ENCODE results near the gene THYN1.
"Not testable (repeated sequence)": the region's sequence is repeated elsewhere in the genome, so short reads cannot be mapped to it uniquely, and the experiment has no call there.

Gene THYN1

GRCh38 chr11:134281635-134282034 lies 28.5 kb upstream of the THYN1 start:
- H3K4me1 Mint-ChIP-seq (ENCODE audit: low read depth); H3K4me3 Mint-ChIP-seq; H3K27ac Mint-ChIP-seq; H3K36me3 Mint-ChIP-seq (ENCODE audit: low read depth); H3K9me3 Mint-ChIP-seq; DNase-seq: not testable (repeated sequence)
- H3K27me3 Mint-ChIP-seq: peaks cover 15% of the 10 kb centered on the region

GRCh38 chr11:134278356-134278755 lies 25.2 kb upstream of the THYN1 start:
- Mint-ChIP-seq H3K4me3 (no peak overlapping the region), H3K36me3 (ENCODE audit: low read depth) (peaks cover 10% of the 10 kb centered on the region), H3K4me1 (ENCODE audit: low read depth) (peaks cover 30% of the 10 kb centered on the region), H3K27ac (no peak overlapping the region), H3K9me3 (no peaks in the 10 kb centered on the region), H3K27me3 (peaks cover 15% of the 10 kb centered on the region)
- DNase-seq: no peak

GRCh38 chr11:134277183-134278001 lies 24.2 kb upstream of the THYN1 start:
- no peaks in the 10 kb centered on the region for H3K9me3 Mint-ChIP-seq
- H3K4me1 Mint-ChIP-seq (ENCODE audit: low read depth): peaks cover 39% of the 10 kb centered on the region
- H3K27ac Mint-ChIP-seq: peak overlapping the region; percentile 55
- peaks cover 13% of the 10 kb centered on the region for H3K27me3 Mint-ChIP-seq
- H3K4me3 Mint-ChIP-seq: peak overlapping the region; percentile 76
- DNase-seq: no peak
- peaks cover 17% of the 10 kb centered on the region for H3K36me3 Mint-ChIP-seq (ENCODE audit: low read depth)

GRCh38 chr11:134276396-134277182 lies 23.4 kb upstream of the THYN1 start:
- DNase-seq: peak; percentile 50
- peaks cover 12% of the 10 kb centered on the region for H3K27me3 Mint-ChIP-seq
- peaks cover 41% of the 10 kb centered on the region for H3K4me1 Mint-ChIP-seq (ENCODE audit: low read depth)
- no peaks in the 10 kb centered on the region for H3K9me3 Mint-ChIP-seq
- peaks cover 18% of the 10 kb centered on the region for H3K36me3 Mint-ChIP-seq (ENCODE audit: low read depth)
- H3K4me3 Mint-ChIP-seq: peak overlapping the region; percentile 87
- peak overlapping the region; percentile 92 for H3K27ac Mint-ChIP-seq

- Mint-ChIP-seq H3K36me3 (ENCODE audit: low read depth) (peaks cover 18% of the 10 kb centered on the region), H3K4me1 (ENCODE audit: low read depth) (peaks cover 47% of the 10 kb centered on the region), H3K9me3 (no peaks in the 10 kb centered on the region), H3K4me3 (peak within 1 kb of the TSS; percentile 87), H3K27ac (peak within 1 kb of the TSS; percentile 92), H3K27me3 (peaks cover 12% of the 10 kb centered on the region)
- DNase-seq: peak; percentile 87
Measured at GRCh38 chr11:134275534-134276395, 22.6 kb upstream of the THYN1 start, which contains the start of gene GLB1L3. GLB1L3 (plus strand) TSS chr11:134276379; CDS start chr11:134276741, 362 bp downstream.

GRCh38 chr11:134275188-134275533 lies 22.0 kb upstream of the THYN1 start:
- peaks cover 12% of the 10 kb centered on the region for H3K27me3 Mint-ChIP-seq
- peak overlapping the region; percentile 92 for H3K27ac Mint-ChIP-seq
- H3K4me3 Mint-ChIP-seq: peak overlapping the region; percentile 87
- no peak for DNase-seq
- H3K4me1 Mint-ChIP-seq (ENCODE audit: low read depth): peaks cover 53% of the 10 kb centered on the region
- H3K9me3 Mint-ChIP-seq: no peaks in the 10 kb centered on the region
- H3K36me3 Mint-ChIP-seq (ENCODE audit: low read depth): peaks cover 18% of the 10 kb centered on the region

- H3K36me3 Mint-ChIP-seq (ENCODE audit: low read depth): peaks cover 18% of the 10 kb centered on the region
- DNase-seq: no peak
- H3K4me3 Mint-ChIP-seq: peak overlapping the region; percentile 87
- H3K4me1 Mint-ChIP-seq (ENCODE audit: low read depth): peaks cover 59% of the 10 kb centered on the region
- no peaks in the 10 kb centered on the region for H3K9me3 Mint-ChIP-seq
- no peak overlapping the region for H3K27ac Mint-ChIP-seq
- peaks cover 9% of the 10 kb centered on the region for H3K27me3 Mint-ChIP-seq
Measured at GRCh38 chr11:134273317-134273712, 20.2 kb upstream of the THYN1 start.

- Mint-ChIP-seq H3K4me1 (ENCODE audit: low read depth) (peaks cover 59% of the 10 kb centered on the region), H3K27ac (no peak overlapping the region), H3K9me3 (no peaks in the 10 kb centered on the region), H3K36me3 (ENCODE audit: low read depth) (peaks cover 18% of the 10 kb centered on the region), H3K4me3 (no peak overlapping the region), H3K27me3 (peaks cover 6% of the 10 kb centered on the region)
- DNase-seq: no peak
Measured at GRCh38 chr11:134272381-134273316, 19.5 kb upstream of the THYN1 start.

GRCh38 chr11:134271978-134272377 lies 18.8 kb upstream of the THYN1 start:
- Mint-ChIP-seq H3K4me1 (ENCODE audit: low read depth) (peaks cover 56% of the 10 kb centered on the region), H3K9me3 (no peaks in the 10 kb centered on the region), H3K27me3 (no peaks in the 10 kb centered on the region)

GRCh38 chr11:134270250-134270714 lies 17.1 kb upstream of the THYN1 start:
- Mint-ChIP-seq H3K4me1 (ENCODE audit: low read depth) (peaks cover 47% of the 10 kb centered on the region), H3K9me3 (no peaks in the 10 kb centered on the region), H3K4me3 (no peak overlapping the region), H3K36me3 (ENCODE audit: low read depth) (peaks cover 11% of the 10 kb centered on the region), H3K27me3 (no peaks in the 10 kb centered on the region), H3K27ac (no peak overlapping the region)
- no peak for DNase-seq

More at GRCh38 chr11:134271978-134272377, 18.8 kb upstream of the THYN1 start:
- H3K4me3 Mint-ChIP-seq: no peak overlapping the region
- peaks cover 18% of the 10 kb centered on the region for H3K36me3 Mint-ChIP-seq (ENCODE audit: low read depth)
- H3K27ac Mint-ChIP-seq: no peak overlapping the region
- DNase-seq: no peak

GRCh38 chr11:134267966-134268365 lies 14.8 kb upstream of the THYN1 start:
- Mint-ChIP-seq H3K36me3 (ENCODE audit: low read depth) (peaks cover 24% of the 10 kb centered on the region), H3K27ac (no peak overlapping the region), H3K9me3 (no peaks in the 10 kb centered on the region), H3K4me3 (no peak overlapping the region), H3K4me1 (ENCODE audit: low read depth) (peaks cover 25% of the 10 kb centered on the region), H3K27me3 (no peaks in the 10 kb centered on the region)
- no peak for DNase-seq

GRCh38 chr11:134267461-134267860 lies 14.3 kb upstream of the THYN1 start:
- no peaks in the 10 kb centered on the region for H3K9me3 Mint-ChIP-seq
- H3K27ac Mint-ChIP-seq: no peak overlapping the region
- H3K27me3 Mint-ChIP-seq: no peaks in the 10 kb centered on the region
- H3K36me3 Mint-ChIP-seq (ENCODE audit: low read depth): peaks cover 26% of the 10 kb centered on the region
- no peak overlapping the region for H3K4me3 Mint-ChIP-seq
- DNase-seq: no peak
- H3K4me1 Mint-ChIP-seq (ENCODE audit: low read depth): peaks cover 21% of the 10 kb centered on the region

- Mint-ChIP-seq H3K4me3 (no peak overlapping the region), H3K27me3 (no peaks in the 10 kb centered on the region), H3K36me3 (ENCODE audit: low read depth) (peaks cover 30% of the 10 kb centered on the region), H3K9me3 (no peaks in the 10 kb centered on the region), H3K4me1 (ENCODE audit: low read depth) (peaks cover 18% of the 10 kb centered on the region), H3K27ac (no peak overlapping the region)
- DNase-seq: no peak
Measured at GRCh38 chr11:134266841-134267251, 13.7 kb upstream of the THYN1 start.

Data from activated T-cell treated with anti-CD3 and anti-CD28 coated beads, Interleukin-2, amount 50 U/mL, for 24 hours (primary cell).